CD4-positive, alpha-beta T cell treated with Interleukin-15 for 4 hours (primary cell): ENCODE data around the gene SLC6A18.

ENCODE experiments used
- DNase-seq: peaks from one replicate; pipeline ENCODE4 v3.0.0-alpha.2; 2020; ENCODE audit warnings: low spot score

SLC6A18 gene

GRCh38 chr5:1293416-1294205, 68.4 kb downstream of the SLC6A18 start:
- no peak for DNase-seq

GRCh38 chr5:1294206-1294834, 69.1 kb downstream of the SLC6A18 start:
- no peak for DNase-seq

GRCh38 chr5:1294835-1295649, 69.9 kb downstream of the SLC6A18 start, which contains the start of gene TERT:
TERT (minus strand) TSS chr5:1295068; CDS start chr5:1294989, 79 bp downstream.
- DNase-seq, result peak; percentile 77

GRCh38 chr5:1295650-1296037, 70.5 kb downstream of the SLC6A18 start:
- DNase-seq, result no peak
